A549 treated with Hydrocortisone at 1 μM for 4 hours (cell line): Measurements from ENCODE around the gene VKORC1L1. TPM values are rescaled to one million over a fixed set of nuclear protein-coding genes. Genes with fewer than 3 reads are reported as not detected.

Source experiments
- total RNA-seq: library from RNA; stranded (reverse); fragments of 200-300 nt; extraction: Qiagen RNA extraction; gene quantifications from 5 replicates; pipeline ENCODE4 v1.2.3, GENCODE V29; 2022

The VKORC1L1 gene
- total RNA-seq = 27.0 to 31.9 TPM (median 30.2 TPM) in 5 replicates

GRCh38 chr7:65872776-65873581, at the start of gene VKORC1L1:
VKORC1L1 (plus strand) TSS chr7:65873074; CDS start chr7:65873372, 298 bp downstream.

GRCh38 chr7:65981965-65982792, 109.3 kb downstream of the VKORC1L1 start, which contains the start of gene GUSB:
GUSB (minus strand) TSS chr7:65982213; CDS start chr7:65982183, 30 bp downstream.

Other genes with a start within 250 kb of the VKORC1L1 start
- 26.8 to 34.2 TPM (median 32.1 TPM) in 5 replicates for gene GUSB, start 109.1 kb downstream of the VKORC1L1 start, total RNA-seq
- 20.6 to 23.3 TPM (median 21.8 TPM) in 5 replicates for gene ASL, start 202.7 kb downstream of the VKORC1L1 start, total RNA-seq
- gene CRCP, start 241.8 kb downstream of the VKORC1L1 start, total RNA-seq = 23.6 to 39.0 TPM (median 26.2 TPM) in 5 replicates